Choroid plexus epithelial cell (primary cell): Measurements from ENCODE around the gene PIEZO1.

ENCODE experiments used
- DNase-seq: peaks from one replicate; pipeline ENCODE4 v3.0.0-alpha.2; 2010; ENCODE audit warnings: low read depth
- H3K4me3 ChIP-seq: 2 replicates; pipeline ENCODE4 v1.5.1; 2011; ENCODE audit warnings: low read depth, mild to moderate bottlenecking, control low read depth, low read length, moderate library complexity
- CTCF ChIP-seq: conservative IDR thresholded peaks from 2 replicates; pipeline ENCODE4 v1.5.1; 2011; ENCODE audit warnings: low read depth, mild to moderate bottlenecking, control low read depth, inconsistent platforms, low read length, moderate library complexity

Gene PIEZO1

GRCh38 chr16:88799569-88800276, 14.7 kb upstream of the PIEZO1 start:
- no peak for DNase-seq
- TF ChIP-seq CTCF = no peak
- H3K4me3 ChIP-seq = no peak overlapping the region

DNA sequence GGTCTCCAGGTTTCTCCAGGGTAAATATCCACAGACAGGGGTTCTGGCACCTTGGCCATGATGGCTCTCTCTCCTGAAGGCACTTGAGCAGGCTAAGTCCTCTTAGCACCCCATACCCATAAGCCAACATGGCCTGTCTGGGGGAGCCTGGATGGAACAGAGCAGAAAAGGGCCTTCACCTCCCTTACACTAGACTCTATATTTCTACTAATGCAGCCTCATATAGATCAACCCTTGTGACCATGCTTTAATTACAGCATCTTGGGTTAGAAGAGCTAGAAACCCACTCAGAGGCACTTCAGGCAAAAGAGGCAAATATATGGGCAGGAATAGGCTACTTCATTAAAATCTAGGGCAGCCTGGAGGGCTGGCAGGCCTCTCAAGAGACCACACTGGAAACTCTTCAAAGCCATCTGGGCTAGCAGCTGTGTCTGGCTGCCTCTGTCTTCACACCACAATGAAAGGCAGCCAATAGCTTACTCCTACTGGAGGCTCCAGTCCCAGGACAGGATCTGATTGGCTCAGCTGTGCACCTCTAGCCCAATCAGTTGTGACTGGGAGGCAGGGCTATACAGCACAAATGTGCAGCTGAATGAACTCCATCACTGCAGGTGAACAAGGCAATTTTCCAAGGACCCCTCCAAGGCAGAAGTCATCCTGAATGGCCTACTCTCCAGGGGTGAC, 13.9 kb upstream of the PIEZO1 start:
- H3K4me3 ChIP-seq = no peak overlapping the region
- TF ChIP-seq CTCF = no peak
- no peak for DNase-seq

DNA sequence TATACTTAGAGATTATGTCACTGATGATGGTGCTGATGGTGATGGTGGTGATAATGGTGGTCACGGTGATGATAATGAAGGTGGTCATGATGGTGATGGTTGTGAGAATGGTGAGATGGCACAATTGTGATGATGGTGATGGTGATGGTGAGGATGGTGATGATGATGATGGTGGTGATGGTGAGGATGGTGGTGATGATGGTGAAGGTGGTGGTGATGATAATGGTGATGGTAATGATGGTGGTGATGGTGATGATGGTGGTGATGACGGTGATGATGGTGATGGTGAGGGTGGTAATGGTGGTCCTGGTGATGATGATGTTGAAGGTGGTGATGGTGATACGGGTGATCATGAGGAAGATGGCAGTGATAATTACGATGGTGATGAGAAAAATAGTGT, 13.1 kb upstream of the PIEZO1 start:
- DNase-seq = no peak
- TF ChIP-seq CTCF = no peak

DNA sequence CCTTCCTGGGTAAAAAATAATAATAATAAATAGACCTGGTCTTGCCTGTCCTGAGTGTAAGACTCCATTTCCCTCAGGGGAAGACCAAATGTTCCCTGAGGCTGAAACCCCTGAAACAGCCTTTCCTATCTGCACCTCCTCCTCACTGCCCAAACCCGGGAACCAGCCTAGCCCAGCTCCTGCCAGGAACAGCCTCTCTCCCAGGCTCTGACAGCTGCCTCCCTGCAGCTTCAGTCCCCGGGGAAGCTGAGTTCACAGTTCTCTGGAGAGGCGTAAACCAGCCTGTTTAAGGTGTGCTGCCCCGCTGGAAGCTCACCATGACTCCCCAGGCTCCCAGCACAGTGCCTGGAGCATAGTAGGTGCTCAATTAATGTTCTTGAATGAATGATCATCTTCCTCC, 11.3 kb upstream of the PIEZO1 start:
- no peak for DNase-seq
- H3K4me3 ChIP-seq = no peak overlapping the region
- no peak for TF ChIP-seq CTCF

More for the DNA sequence above, 13.1 kb upstream of the PIEZO1 start:
- H3K4me3 ChIP-seq = no peak overlapping the region

- TF ChIP-seq CTCF = no peak
- DNase-seq = no peak
- no peak overlapping the region for H3K4me3 ChIP-seq
Measured at GRCh38 chr16:88793251-88793954, 8.4 kb upstream of the PIEZO1 start.

- TF ChIP-seq CTCF = no peak
- no peak for DNase-seq
- no peak overlapping the region for H3K4me3 ChIP-seq
Measured at GRCh38 chr16:88792668-88793250, 7.7 kb upstream of the PIEZO1 start.
